Keratinocyte (primary cell): ENCODE data around the gene PAPPA2. TPM values are rescaled to one million over a fixed set of nuclear protein-coding genes. Genes with fewer than 3 reads are reported as not detected.

Source experiments
- DNase-seq: peaks from one replicate; pipeline ENCODE4 v3.0.0-alpha.2; 2011; ENCODE audit warnings: low read depth, missing footprints, low spot score
- FAIRE-seq: peaks from 2 replicates; lab custom pipeline; 2011; peaks lifted over from hg19 to GRCh38; lab: Jason Lieb, UNC
- H2AFZ ChIP-seq: 2 replicates; pipeline ENCODE4 v1.6.0; 2012; ENCODE audit warnings: low read length, control low read depth, inconsistent platforms; ENCODE audit not compliant: control insufficient read depth
- H3K27ac ChIP-seq: 2 replicates; pipeline ENCODE4 v1.5.1; 2011; ENCODE audit warnings: low read length; ENCODE audit not compliant: control insufficient read depth, insufficient read depth
- H3K27me3 ChIP-seq: 3 replicates; pipeline ENCODE4 v1.6.0; 2011; ENCODE audit warnings: low read length; ENCODE audit not compliant: control insufficient read depth, insufficient read depth; ENCODE audit errors: extremely low read depth
- H3K36me3 ChIP-seq, 2 experiments: 2 replicates in 1 of 2; 3 replicates in 1 of 2; pipeline ENCODE4 v1.5.1; 2011; ENCODE audit warnings: low read length in 2 of 2, mild to moderate bottlenecking in 1 of 2; ENCODE audit not compliant: control insufficient read depth in 2 of 2, insufficient read depth in 2 of 2; ENCODE audit errors: extremely low read depth in 1 of 2
- H3K4me1 ChIP-seq: 3 replicates; pipeline ENCODE4 v1.5.1; 2011; ENCODE audit warnings: low read length; ENCODE audit not compliant: control insufficient read depth, insufficient read depth; ENCODE audit errors: extremely low read depth
- H3K4me2 ChIP-seq: 3 replicates; pipeline ENCODE4 v1.6.0; 2011; ENCODE audit warnings: low read depth, low read length; ENCODE audit not compliant: control insufficient read depth, insufficient read depth; ENCODE audit errors: extremely low read depth
- H3K4me3 ChIP-seq, 3 experiments: fragments of 200-600 bp in 1 of 3; sonication (generic) in 1 of 3; 2 replicates in 2 of 3; 3 replicates in 1 of 3; pipeline ENCODE4 v1.5.1; 2011 to 2016; ENCODE audit warnings: low read length in 3 of 3, mild to moderate bottlenecking in 3 of 3, control low read depth in 2 of 3, inconsistent platforms in 1 of 3, low read depth in 1 of 3, mixed read lengths in 1 of 3, mixed run types in 1 of 3, moderate library complexity in 1 of 3; ENCODE audit not compliant: control insufficient read depth in 2 of 3, insufficient read depth in 2 of 3; ENCODE audit errors: extremely low read depth in 1 of 3
- H3K79me2 ChIP-seq: 2 replicates; pipeline ENCODE4 v1.6.0; 2012; ENCODE audit warnings: low read length; ENCODE audit not compliant: control insufficient read depth, insufficient read depth
- H3K9ac ChIP-seq: 3 replicates; pipeline ENCODE4 v1.6.0; 2011; ENCODE audit warnings: low read length; ENCODE audit not compliant: control insufficient read depth, insufficient read depth; ENCODE audit errors: extremely low read depth
- H3K9me1 ChIP-seq: 3 replicates; pipeline ENCODE4 v1.6.0; 2011; ENCODE audit warnings: low read length; ENCODE audit not compliant: control insufficient read depth, insufficient read depth; ENCODE audit errors: extremely low read depth
- H3K9me3 ChIP-seq: 2 replicates; pipeline ENCODE4 v1.5.1; 2012; ENCODE audit warnings: low read depth, low read length; ENCODE audit not compliant: control insufficient read depth
- H4K20me1 ChIP-seq: 3 replicates; pipeline ENCODE4 v1.6.0; 2011; ENCODE audit warnings: low read length; ENCODE audit not compliant: control insufficient read depth, insufficient read depth; ENCODE audit errors: extremely low read depth
- EZH2 ChIP-seq: IDR thresholded peaks from one replicate; pipeline ENCODE4 v1.6.1; 2012; ENCODE audit warnings: inconsistent platforms, mild to moderate bottlenecking, low read length, moderate library complexity
- dilution Hi-C: fragments of 300-500 bp; cut with MboI; formaldehyde crosslinking; loops from one replicate; pipeline ENCODE4 v1.7.0; 2020; ENCODE audit warnings: low sequenced_read_pairs; ENCODE audit not compliant: extremely low pct_ligation_motif_present
- polyA plus RNA-seq, 5 experiments: library from polyadenylated mRNA; depleted of rRNA in 3 of 5; stranded (reverse) in 3 of 5; stranded (forward) in 1 of 5; unstranded in 1 of 5; fragments of >200 nt; gene quantifications; 1 replicate in 1 of 5; 2 replicates in 3 of 5; 3 replicates in 1 of 5; pipeline versions ENCODE4 v1.2.1 to v1.2.3, GENCODE V29; 2011 to 2012; ENCODE audit warnings: missing spikeins in 2 of 5, low read depth in 1 of 5, low replicate concordance in 1 of 5
- TF ChIP-seq, protein P1 (sequence below), 3 experiments: IDR thresholded peaks in 1 of 3; conservative IDR thresholded peaks in 1 of 3; optimal IDR thresholded peaks in 1 of 3; 2 replicates in 2 of 3; 3 replicates in 1 of 3; pipeline versions ENCODE3 to v1.5.1; 2011; ENCODE audit warnings: low read length in 3 of 3, mild to moderate bottlenecking in 3 of 3, moderate library complexity in 2 of 3, control low read depth in 1 of 3, inconsistent platforms in 1 of 3; ENCODE audit not compliant: insufficient read depth in 2 of 3; ENCODE audit errors: extremely low read depth in 1 of 3

PAPPA2 gene
- polyA plus RNA-seq, 1 donor (not counting 4 experiments of a cell fraction or from before 2014, with no cell fraction given) = 0.07 TPM

DNA sequence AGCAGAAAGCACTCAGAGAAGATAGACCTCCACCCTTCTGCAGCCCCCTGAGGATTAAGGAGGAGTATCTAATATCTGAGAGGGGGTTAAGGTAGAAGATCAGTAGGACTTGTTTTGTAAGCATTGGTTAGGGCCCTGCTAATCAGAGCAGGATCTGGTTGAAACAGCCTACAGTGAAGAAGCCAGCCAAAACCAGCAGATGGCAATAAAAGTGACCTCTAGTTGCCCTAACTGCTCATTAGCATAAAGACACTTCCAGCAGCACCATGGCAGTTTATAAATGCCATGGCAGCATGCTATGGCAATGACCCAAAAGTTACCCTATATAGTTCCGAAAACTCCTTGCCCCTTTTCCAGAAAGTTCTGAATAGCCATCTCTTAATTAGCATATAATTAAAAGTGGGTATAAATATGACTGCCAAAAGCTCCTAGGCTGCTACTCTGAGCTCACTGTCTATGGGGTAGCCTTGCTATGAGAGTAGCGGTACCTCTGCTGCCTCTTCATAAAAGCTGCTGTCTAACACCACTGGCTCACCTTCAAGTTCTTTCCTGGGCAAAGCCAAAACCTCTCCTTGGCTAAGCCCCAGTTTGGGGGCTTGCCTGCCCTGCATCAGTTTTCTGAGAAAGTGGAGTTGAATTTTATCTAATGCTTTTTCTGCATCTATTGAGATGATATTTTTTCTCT is 254.2 kb downstream of the PAPPA2 start:
- Histone ChIP-seq H2AFZ (no peak overlapping the region), H3K36me3 (no peaks in the 10 kb centered on the region), H3K4me3 (no peak overlapping the region), H3K4me1 (no peaks in the 10 kb centered on the region), H3K9me3 (no peaks in the 10 kb centered on the region), H3K27me3 (no peaks in the 10 kb centered on the region), H3K9me1 (no peaks in the 10 kb centered on the region), H3K4me2 (no peak overlapping the region), H3K27ac (no peak overlapping the region), H4K20me1 (no peaks in the 10 kb centered on the region), H3K79me2 (no peaks in the 10 kb centered on the region), H3K9ac (no peak overlapping the region)
- dilution Hi-C loops = no loop called here
- FAIRE-seq = no peak
- no peak for DNase-seq
- no peak for TF ChIP-seq EZH2
- TF ChIP-seq, protein P1, sequence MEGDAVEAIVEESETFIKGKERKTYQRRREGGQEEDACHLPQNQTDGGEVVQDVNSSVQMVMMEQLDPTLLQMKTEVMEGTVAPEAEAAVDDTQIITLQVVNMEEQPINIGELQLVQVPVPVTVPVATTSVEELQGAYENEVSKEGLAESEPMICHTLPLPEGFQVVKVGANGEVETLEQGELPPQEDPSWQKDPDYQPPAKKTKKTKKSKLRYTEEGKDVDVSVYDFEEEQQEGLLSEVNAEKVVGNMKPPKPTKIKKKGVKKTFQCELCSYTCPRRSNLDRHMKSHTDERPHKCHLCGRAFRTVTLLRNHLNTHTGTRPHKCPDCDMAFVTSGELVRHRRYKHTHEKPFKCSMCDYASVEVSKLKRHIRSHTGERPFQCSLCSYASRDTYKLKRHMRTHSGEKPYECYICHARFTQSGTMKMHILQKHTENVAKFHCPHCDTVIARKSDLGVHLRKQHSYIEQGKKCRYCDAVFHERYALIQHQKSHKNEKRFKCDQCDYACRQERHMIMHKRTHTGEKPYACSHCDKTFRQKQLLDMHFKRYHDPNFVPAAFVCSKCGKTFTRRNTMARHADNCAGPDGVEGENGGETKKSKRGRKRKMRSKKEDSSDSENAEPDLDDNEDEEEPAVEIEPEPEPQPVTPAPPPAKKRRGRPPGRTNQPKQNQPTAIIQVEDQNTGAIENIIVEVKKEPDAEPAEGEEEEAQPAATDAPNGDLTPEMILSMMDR (optimal IDR thresholded peaks at IDR 0.05 in 1 of 3, IDR thresholded peaks at IDR 0.05 in 1 of 3, conservative IDR thresholded peaks at IDR 0.05 in 1 of 3; ENCODE audit: extremely low read depth in 1 of 3, insufficient read depth in 2 of 3, low read length in 3 of 3) = no peak

DNA sequence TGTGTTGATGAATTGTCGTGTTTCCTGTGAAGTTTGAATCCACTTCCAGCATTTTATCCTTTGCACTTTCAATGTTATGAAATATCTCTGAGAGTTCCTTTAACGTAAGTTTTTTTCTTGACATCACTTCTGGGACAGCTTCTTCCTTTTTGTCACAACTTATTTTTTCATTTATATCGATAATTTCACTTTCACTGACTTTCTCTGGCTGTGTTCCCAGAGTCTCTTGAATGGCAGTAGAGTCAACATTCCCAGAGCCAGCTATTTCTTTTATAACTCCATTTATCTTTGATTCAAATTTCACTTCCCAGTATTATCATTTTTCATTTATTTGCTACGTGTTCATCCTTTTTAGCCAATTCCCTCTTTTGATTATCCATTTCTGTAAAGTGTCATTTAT is 256.5 kb downstream of the PAPPA2 start:
- Histone ChIP-seq H3K27ac (no peak overlapping the region), H3K27me3 (no peaks in the 10 kb centered on the region), H3K79me2 (no peaks in the 10 kb centered on the region), H3K36me3 (no peaks in the 10 kb centered on the region), H2AFZ (no peak overlapping the region), H4K20me1 (no peaks in the 10 kb centered on the region), H3K9me3 (no peaks in the 10 kb centered on the region), H3K9me1 (no peaks in the 10 kb centered on the region), H3K4me3 (no peak overlapping the region), H3K4me1 (no peaks in the 10 kb centered on the region), H3K4me2 (no peak overlapping the region), H3K9ac (no peak overlapping the region)
- FAIRE-seq = no peak
- TF ChIP-seq, protein P1 (optimal IDR thresholded peaks at IDR 0.05 in 1 of 3, IDR thresholded peaks at IDR 0.05 in 1 of 3, conservative IDR thresholded peaks at IDR 0.05 in 1 of 3; ENCODE audit: extremely low read depth in 1 of 3, insufficient read depth in 2 of 3, low read length in 3 of 3) = no peak
- no peak for TF ChIP-seq EZH2
- dilution Hi-C loops = no loop called here
- DNase-seq = no peak
